OCI-LY1 (cell line): ENCODE results near the gene CCNC.

Source experiments
- CTCF ChIP-seq: fragments of 200-600 bp; sonication (generic), shearing (Covaris generic); IDR thresholded peaks from 2 replicates; pipeline ENCODE4 v1.5.1; 2017; ENCODE audit warnings: mild to moderate bottlenecking, antibody characterized with exemption, low read length, moderate library complexity, mixed read lengths
- EZH2 ChIP-seq: fragments of 200-600 bp; sonication (generic), shearing (Covaris generic); IDR thresholded peaks from 2 replicates; pipeline ENCODE4 v1.8.0; 2017; ENCODE audit warnings: borderline replicate concordance, mixed run types, mild to moderate bottlenecking, antibody characterized with exemption, low read length, moderate library complexity, mixed read lengths

- TF ChIP-seq CTCF (no peak), EZH2 (no peak)
Observed at GRCh38 chr6:99606656-99607415, 38.4 kb upstream of the CCNC start, which contains the start of gene PRDM13.
